Activated T-cell treated with anti-CD3 and anti-CD28 coated beads, Interleukin-2, amount 50 U/mL, for 24 hours (primary cell): Measurements from ENCODE around the gene NDUFA6.
"Not testable (repeated sequence)": the region's sequence is repeated elsewhere in the genome, so short reads cannot be mapped to it uniquely, and the experiment has no call there.

ENCODE experiments used
- DNase-seq: peaks from one replicate; pipeline ENCODE4 v3.0.0-alpha.2; 2020
- H3K27ac Mint-ChIP-seq: 2 replicates; pipeline ENCODE4 v1.8.0; 2020; ENCODE audit warnings: mild to moderate bottlenecking, mixed read lengths
- H3K27me3 Mint-ChIP-seq: 2 replicates; pipeline ENCODE4 v1.8.0; 2020; ENCODE audit warnings: mixed read lengths
- H3K36me3 Mint-ChIP-seq: 2 replicates; pipeline ENCODE4 v1.8.0; 2020; ENCODE audit warnings: low read depth, mixed read lengths
- H3K4me1 Mint-ChIP-seq: 2 replicates; pipeline ENCODE4 v1.8.0; 2020; ENCODE audit warnings: low read depth, mixed read lengths
- H3K4me3 Mint-ChIP-seq: 2 replicates; pipeline ENCODE4 v1.8.0; 2020; ENCODE audit warnings: mild to moderate bottlenecking, moderate library complexity, mixed read lengths
- H3K9me3 Mint-ChIP-seq: 2 replicates; pipeline ENCODE4 v1.8.0; 2020; ENCODE audit warnings: mixed read lengths

Gene NDUFA6

DNA sequence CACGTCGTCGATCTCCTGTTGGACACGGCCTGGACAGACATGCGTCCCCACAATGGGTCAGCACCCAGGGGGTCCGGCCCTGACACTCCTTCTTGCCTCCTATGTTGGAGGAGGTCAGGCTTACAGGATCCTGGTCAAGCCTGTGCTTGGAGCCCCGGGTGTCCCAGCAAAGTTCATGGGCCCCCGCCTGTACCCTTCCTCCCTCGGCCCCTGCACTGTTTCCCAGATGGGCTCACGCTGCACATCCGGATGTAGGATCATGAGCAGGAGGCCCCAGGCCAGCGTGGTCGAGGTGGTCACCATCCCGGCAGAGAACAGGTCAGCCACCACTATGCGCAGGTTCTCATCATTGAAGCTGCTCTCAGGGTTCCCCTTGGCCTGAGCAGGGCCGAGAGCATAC lies 37.0 kb upstream of the NDUFA6 start:
- Mint-ChIP-seq H3K27ac (no peak overlapping the region), H3K4me1 (no peaks in the 10 kb centered on the region), H3K36me3 (peaks cover 2% of the 10 kb centered on the region), H3K4me3 (no peak overlapping the region), H3K9me3 (no peaks in the 10 kb centered on the region), H3K27me3 (no peaks in the 10 kb centered on the region)
- no peak for DNase-seq

DNA sequence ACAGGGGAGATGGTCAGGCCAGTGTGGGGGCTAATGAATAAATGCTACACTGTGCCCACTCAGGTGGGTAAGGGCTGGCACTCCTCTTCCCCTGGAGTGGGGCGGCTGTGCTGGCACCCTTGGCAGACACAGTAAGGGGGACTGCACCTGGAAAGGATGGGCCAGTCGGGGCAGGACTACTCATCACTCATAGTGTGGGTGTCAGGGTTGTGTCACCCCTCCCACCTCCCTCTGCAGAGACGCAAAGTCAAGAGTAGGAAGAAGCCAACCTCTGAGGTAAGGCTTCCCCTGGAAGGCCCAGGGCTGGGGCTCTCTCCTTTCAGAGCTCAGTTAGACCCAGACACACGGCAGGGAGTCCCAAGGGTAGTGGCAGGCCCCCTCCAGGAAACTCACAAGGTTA lies 33.0 kb upstream of the NDUFA6 start:
- H3K36me3 Mint-ChIP-seq, H3K9me3 Mint-ChIP-seq, H3K27me3 Mint-ChIP-seq, DNase-seq, H3K27ac Mint-ChIP-seq, H3K4me3 Mint-ChIP-seq: not testable (repeated sequence)
- peaks cover 36% of the 10 kb centered on the region for H3K4me1 Mint-ChIP-seq

GRCh38 chr22:42120231-42121021 lies 29.9 kb upstream of the NDUFA6 start:
- Mint-ChIP-seq H3K27ac (peak overlapping the region; percentile 94), H3K4me3 (peak overlapping the region; percentile 68), H3K4me1 (peaks cover 36% of the 10 kb centered on the region)
- not testable (repeated sequence) for H3K36me3 Mint-ChIP-seq, H3K27me3 Mint-ChIP-seq, H3K9me3 Mint-ChIP-seq
- peak; percentile 58 for DNase-seq

DNA sequence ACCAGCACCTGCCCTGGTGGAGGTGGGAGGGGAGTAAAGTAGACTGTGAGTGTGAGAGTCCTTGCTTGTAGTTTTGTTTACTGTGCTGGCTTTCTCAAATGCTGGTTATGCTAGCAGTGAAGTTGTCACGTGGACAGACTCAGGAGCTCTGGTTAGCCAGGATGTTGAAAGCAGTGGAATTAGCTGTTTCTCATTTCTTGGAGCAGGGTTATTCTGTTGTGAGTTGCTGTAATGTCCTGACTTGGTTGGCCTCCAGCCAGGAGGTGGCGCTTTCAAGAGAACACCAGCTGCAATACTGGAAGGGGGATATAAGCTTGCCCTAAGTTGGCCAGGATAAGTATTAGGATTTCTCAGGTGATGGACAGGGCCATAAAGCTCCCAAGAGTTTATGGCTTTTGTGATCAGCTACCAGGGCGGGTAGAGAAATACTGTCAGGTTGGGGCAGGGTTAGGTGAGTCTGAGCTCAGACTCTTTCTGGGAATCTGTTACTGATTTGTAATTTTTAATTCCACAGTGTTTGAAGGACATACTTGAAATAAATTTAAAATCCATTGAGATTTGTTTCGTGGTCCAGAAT lies 26.4 kb upstream of the NDUFA6 start:
- H3K27ac Mint-ChIP-seq = no peak overlapping the region
- peaks cover 15% of the 10 kb centered on the region for H3K36me3 Mint-ChIP-seq
- no peaks in the 10 kb centered on the region for H3K27me3 Mint-ChIP-seq
- H3K9me3 Mint-ChIP-seq = peaks cover 9% of the 10 kb centered on the region
- H3K4me1 Mint-ChIP-seq = peaks cover 30% of the 10 kb centered on the region
- DNase-seq = no peak
- H3K4me3 Mint-ChIP-seq = no peak overlapping the region

GRCh38 chr22:42115420-42115830 lies 24.9 kb upstream of the NDUFA6 start:
- H3K27me3 Mint-ChIP-seq, H3K9me3 Mint-ChIP-seq, DNase-seq: not testable (repeated sequence)

GRCh38 chr22:42114721-42115120 lies 24.1 kb upstream of the NDUFA6 start:
- H3K9me3 Mint-ChIP-seq = peaks cover 9% of the 10 kb centered on the region
- DNase-seq = no peak

More at GRCh38 chr22:42115420-42115830, 24.9 kb upstream of the NDUFA6 start:
- not testable (repeated sequence) for H3K27ac Mint-ChIP-seq, H3K4me3 Mint-ChIP-seq
- Mint-ChIP-seq H3K4me1 (peaks cover 16% of the 10 kb centered on the region), H3K36me3 (peaks cover 15% of the 10 kb centered on the region)

GRCh38 chr22:42112793-42113192 lies 22.2 kb upstream of the NDUFA6 start:
- peaks cover 19% of the 10 kb centered on the region for H3K36me3 Mint-ChIP-seq
- not testable (repeated sequence) for DNase-seq, H3K27me3 Mint-ChIP-seq, H3K9me3 Mint-ChIP-seq, H3K27ac Mint-ChIP-seq, H3K4me3 Mint-ChIP-seq, H3K4me1 Mint-ChIP-seq

More at GRCh38 chr22:42114721-42115120, 24.1 kb upstream of the NDUFA6 start:
- no peaks in the 10 kb centered on the region for H3K27me3 Mint-ChIP-seq
- H3K4me1 Mint-ChIP-seq = peaks cover 9% of the 10 kb centered on the region
- H3K27ac Mint-ChIP-seq = no peak overlapping the region
- H3K4me3 Mint-ChIP-seq = no peak overlapping the region
- peaks cover 15% of the 10 kb centered on the region for H3K36me3 Mint-ChIP-seq

DNA sequence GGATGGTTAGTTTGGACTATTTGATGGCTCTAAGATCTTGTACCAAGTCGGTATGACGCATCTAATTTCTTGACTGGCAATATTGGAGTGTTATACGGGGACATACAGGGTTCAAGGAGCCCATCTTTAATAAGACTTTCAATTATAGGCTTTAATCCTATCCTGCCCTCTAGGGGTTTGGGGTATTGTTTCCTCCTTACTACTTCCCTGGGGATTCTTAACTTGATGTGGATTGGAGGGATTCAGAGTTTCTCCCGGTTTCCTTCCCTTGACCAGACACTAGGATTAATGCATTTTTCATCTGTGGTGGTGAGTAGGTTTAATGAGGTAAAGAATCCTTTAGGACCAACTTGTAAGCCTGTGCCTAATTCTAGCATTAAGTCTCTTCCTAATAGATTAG lies 21.2 kb upstream of the NDUFA6 start:
- peaks cover 21% of the 10 kb centered on the region for H3K36me3 Mint-ChIP-seq
- no peaks in the 10 kb centered on the region for H3K27me3 Mint-ChIP-seq
- H3K4me1 Mint-ChIP-seq = no peaks in the 10 kb centered on the region
- H3K9me3 Mint-ChIP-seq = peaks cover 9% of the 10 kb centered on the region
- no peak overlapping the region for H3K4me3 Mint-ChIP-seq
- DNase-seq = no peak
- no peak overlapping the region for H3K27ac Mint-ChIP-seq

- Mint-ChIP-seq H3K27me3 (no peaks in the 10 kb centered on the region), H3K4me3 (no peak overlapping the region), H3K4me1 (no peaks in the 10 kb centered on the region), H3K9me3 (peaks cover 6% of the 10 kb centered on the region), H3K36me3 (peaks cover 19% of the 10 kb centered on the region), H3K27ac (no peak overlapping the region)
- no peak for DNase-seq
Measured at GRCh38 chr22:42108848-42109247, 18.3 kb upstream of the NDUFA6 start.

- H3K36me3 Mint-ChIP-seq = peaks cover 48% of the 10 kb centered on the region
- H3K9me3 Mint-ChIP-seq = peaks cover 14% of the 10 kb centered on the region
- not testable (repeated sequence) for H3K27ac Mint-ChIP-seq, H3K27me3 Mint-ChIP-seq, H3K4me3 Mint-ChIP-seq, H3K4me1 Mint-ChIP-seq, DNase-seq
Measured at GRCh38 chr22:42104332-42104860, 13.8 kb upstream of the NDUFA6 start.

DNA sequence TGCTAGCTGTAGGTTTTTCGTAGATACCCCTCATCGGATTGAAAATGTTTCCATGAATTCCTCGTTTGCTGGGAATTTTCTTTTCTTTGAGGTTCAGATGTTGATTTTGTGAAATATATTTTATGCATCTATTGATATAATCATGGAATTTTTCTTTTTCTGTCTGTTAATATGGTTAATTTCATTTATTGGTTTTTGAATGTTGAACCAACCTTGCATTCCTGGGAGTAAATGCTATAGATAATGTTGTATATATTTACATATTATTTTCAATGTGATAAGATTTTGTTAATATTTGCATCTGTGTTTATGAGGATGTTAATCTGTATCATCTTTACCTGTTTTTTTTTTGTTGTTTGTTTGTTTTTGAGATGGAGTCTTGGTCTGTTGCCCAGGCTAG lies 10.6 kb upstream of the NDUFA6 start:
- DNase-seq = no peak
- peaks cover 15% of the 10 kb centered on the region for H3K9me3 Mint-ChIP-seq
- H3K4me3 Mint-ChIP-seq = no peak overlapping the region
- no peak overlapping the region for H3K27ac Mint-ChIP-seq
- H3K4me1 Mint-ChIP-seq = no peaks in the 10 kb centered on the region
- H3K36me3 Mint-ChIP-seq = peaks cover 60% of the 10 kb centered on the region
- no peaks in the 10 kb centered on the region for H3K27me3 Mint-ChIP-seq

GRCh38 chr22:42091455-42091782 lies 847 bp upstream of the NDUFA6 start:
- Mint-ChIP-seq H3K9me3 (no peaks in the 10 kb centered on the region), H3K4me3 (peak overlapping the region; percentile 98), H3K27ac (peak overlapping the region; percentile 100), H3K27me3 (no peaks in the 10 kb centered on the region), H3K36me3 (peaks cover 43% of the 10 kb centered on the region), H3K4me1 (peaks cover 35% of the 10 kb centered on the region)
- no peak for DNase-seq

- Mint-ChIP-seq H3K4me3 (no peak overlapping the region), H3K4me1 (peaks cover 37% of the 10 kb centered on the region), H3K27me3 (no peaks in the 10 kb centered on the region), H3K27ac (peak overlapping the region; percentile 76), H3K9me3 (no peaks in the 10 kb centered on the region), H3K36me3 (peaks cover 79% of the 10 kb centered on the region)
- DNase-seq = no peak
Measured at GRCh38 chr22:42086051-42086450, 4.5 kb downstream of the NDUFA6 start.

GRCh38 chr22:42084874-42085273 lies 5.7 kb downstream of the NDUFA6 start:
- no peaks in the 10 kb centered on the region for H3K27me3 Mint-ChIP-seq
- H3K27ac Mint-ChIP-seq = peak overlapping the region; percentile 57
- DNase-seq = no peak
- peaks cover 79% of the 10 kb centered on the region for H3K36me3 Mint-ChIP-seq
- H3K4me1 Mint-ChIP-seq = peaks cover 47% of the 10 kb centered on the region
- no peaks in the 10 kb centered on the region for H3K9me3 Mint-ChIP-seq
- H3K4me3 Mint-ChIP-seq = no peak overlapping the region

DNA sequence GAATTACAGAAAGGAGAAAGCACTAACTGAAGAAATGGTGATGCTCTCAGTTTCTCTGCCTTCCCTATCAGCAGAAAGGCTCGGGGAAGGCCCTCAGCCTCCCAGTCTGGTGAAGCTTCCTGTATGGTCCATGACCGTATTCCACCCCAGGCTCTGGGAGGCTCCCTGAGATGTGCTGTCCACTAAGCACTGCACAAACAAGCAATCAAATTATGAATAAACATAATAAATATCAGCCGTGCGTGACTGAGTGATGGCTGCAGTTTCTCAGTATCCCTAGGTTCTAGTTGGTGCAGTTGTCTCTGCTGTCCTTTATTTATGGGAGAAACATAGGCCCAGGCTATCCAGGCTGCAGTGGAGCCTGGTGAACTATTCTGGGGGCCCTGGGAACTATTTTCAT lies 7.5 kb downstream of the NDUFA6 start:
- Mint-ChIP-seq H3K9me3 (no peaks in the 10 kb centered on the region), H3K27me3 (no peaks in the 10 kb centered on the region), H3K4me3 (no peak overlapping the region), H3K27ac (no peak overlapping the region), H3K4me1 (peaks cover 45% of the 10 kb centered on the region), H3K36me3 (peaks cover 69% of the 10 kb centered on the region)
- DNase-seq = no peak
